HG03354 (cell line): ENCODE measurements around the gene PAXX.

Experiments
- ATAC-seq: cut with Tn5 transposase; IDR thresholded peaks from one replicate; pipeline ENCODE4 v1.9.1; 2021; ENCODE audit warnings: mild to moderate bottlenecking; ENCODE audit not compliant: unreplicated experiment, poor library complexity, severe bottlenecking

Gene PAXX

GRCh38 chr9:136979769-136980587 is 12.2 kb upstream of the PAXX start:
- ATAC-seq, result no peak

- no peak for ATAC-seq
These were observed 11.3 kb upstream of the PAXX start for GRCh38 chr9:136980669-136981478.

- no peak for ATAC-seq
These were observed 10.5 kb upstream of the PAXX start for GRCh38 chr9:136981588-136982231.

- ATAC-seq, result no peak
These were observed 9.8 kb upstream of the PAXX start, which contains the start of gene LCNL1 for GRCh38 chr9:136982232-136983051. TSS of gene LCNL1 (plus strand) at chr9:136982993. CDS start at chr9:136983587, 594 bp downstream.

- no peak for ATAC-seq
These were observed 9.1 kb upstream of the PAXX start for GRCh38 chr9:136983167-136983566.

- no peak for ATAC-seq
These were observed 8.4 kb upstream of the PAXX start for GRCh38 chr9:136983656-136984314.

GRCh38 chr9:136984464-136985026 is 7.7 kb upstream of the PAXX start:
- no peak for ATAC-seq

- no peak for ATAC-seq
These were observed 7.1 kb upstream of the PAXX start for GRCh38 chr9:136985027-136985602.

- no peak for ATAC-seq
These were observed 6.4 kb upstream of the PAXX start for GRCh38 chr9:136985853-136986252.

- ATAC-seq, result no peak
These were observed 3.4 kb upstream of the PAXX start for GRCh38 chr9:136988872-136989271.

GRCh38 chr9:136990242-136990911 is 1.8 kb upstream of the PAXX start:
- no peak for ATAC-seq

GRCh38 chr9:136992819-136993369 is 672 bp downstream of the PAXX start:
- no peak for ATAC-seq

- ATAC-seq, result no peak
These were observed 2.1 kb downstream of the PAXX start for GRCh38 chr9:136994180-136994887.

- no peak for ATAC-seq
These were observed 2.6 kb downstream of the PAXX start for GRCh38 chr9:136994888-136995230.

GRCh38 chr9:136995362-136995761 is 3.1 kb downstream of the PAXX start:
- ATAC-seq, result no peak

- no peak for ATAC-seq
These were observed 3.6 kb downstream of the PAXX start for GRCh38 chr9:136995772-136996311.
